ENCODE measurements around the gene SENP6. TPM values are rescaled to one million over a fixed set of nuclear protein-coding genes. Genes with fewer than 3 reads are reported as not detected.

Gene SENP6
- polyA plus RNA-seq, 1 donor (not counting 4 experiments of a cell fraction or from before 2014, with no cell fraction given): 41.1 TPM

DNA sequence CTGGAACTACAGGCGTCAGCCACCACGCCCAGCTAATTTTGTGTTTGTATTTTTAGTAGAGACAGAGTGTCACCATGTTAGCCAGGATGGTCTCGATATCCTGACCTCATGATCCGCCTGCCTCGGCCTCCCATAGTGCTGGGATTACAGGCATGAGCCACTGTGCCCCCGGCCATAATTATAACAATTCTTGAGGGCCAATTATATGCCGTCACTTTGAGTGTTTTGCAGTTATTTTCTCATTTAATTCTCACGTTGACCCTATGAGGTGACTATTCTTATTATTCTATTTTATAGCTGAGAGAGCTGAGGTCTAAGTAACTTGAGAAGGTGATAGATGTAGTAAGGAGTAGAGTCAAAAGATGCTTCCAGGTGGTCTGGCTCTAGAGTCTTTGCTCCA, 160.4 kb downstream of the SENP6 start:
- TF ChIP-seq EZH2 (IDR thresholded peaks at IDR 0.05; ENCODE audit: low read length): no peak
- TF ChIP-seq, protein P1, sequence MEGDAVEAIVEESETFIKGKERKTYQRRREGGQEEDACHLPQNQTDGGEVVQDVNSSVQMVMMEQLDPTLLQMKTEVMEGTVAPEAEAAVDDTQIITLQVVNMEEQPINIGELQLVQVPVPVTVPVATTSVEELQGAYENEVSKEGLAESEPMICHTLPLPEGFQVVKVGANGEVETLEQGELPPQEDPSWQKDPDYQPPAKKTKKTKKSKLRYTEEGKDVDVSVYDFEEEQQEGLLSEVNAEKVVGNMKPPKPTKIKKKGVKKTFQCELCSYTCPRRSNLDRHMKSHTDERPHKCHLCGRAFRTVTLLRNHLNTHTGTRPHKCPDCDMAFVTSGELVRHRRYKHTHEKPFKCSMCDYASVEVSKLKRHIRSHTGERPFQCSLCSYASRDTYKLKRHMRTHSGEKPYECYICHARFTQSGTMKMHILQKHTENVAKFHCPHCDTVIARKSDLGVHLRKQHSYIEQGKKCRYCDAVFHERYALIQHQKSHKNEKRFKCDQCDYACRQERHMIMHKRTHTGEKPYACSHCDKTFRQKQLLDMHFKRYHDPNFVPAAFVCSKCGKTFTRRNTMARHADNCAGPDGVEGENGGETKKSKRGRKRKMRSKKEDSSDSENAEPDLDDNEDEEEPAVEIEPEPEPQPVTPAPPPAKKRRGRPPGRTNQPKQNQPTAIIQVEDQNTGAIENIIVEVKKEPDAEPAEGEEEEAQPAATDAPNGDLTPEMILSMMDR (optimal IDR thresholded peaks at IDR 0.05 in 1 of 3, IDR thresholded peaks at IDR 0.05 in 1 of 3, conservative IDR thresholded peaks at IDR 0.05 in 1 of 3; ENCODE audit: extremely low read depth in 1 of 3, insufficient read depth in 2 of 3, low read length in 3 of 3): no peak
- Histone ChIP-seq H2AFZ (ENCODE audit: control insufficient read depth, low read length) (no peak overlapping the region), H3K79me2 (ENCODE audit: control insufficient read depth, insufficient read depth, low read length) (peaks cover 49% of the 10 kb centered on the region), H3K9me1 (ENCODE audit: control insufficient read depth, extremely low read depth, insufficient read depth, low read length) (no peaks in the 10 kb centered on the region), H3K4me3 (ENCODE audit: control insufficient read depth in 2 of 3, extremely low read depth in 1 of 3, insufficient read depth in 2 of 3, low read depth in 1 of 3, low read length in 3 of 3) (no peak overlapping the region), H3K27ac (ENCODE audit: control insufficient read depth, insufficient read depth, low read length) (no peak overlapping the region), H3K4me1 (ENCODE audit: control insufficient read depth, extremely low read depth, insufficient read depth, low read length) (no peaks in the 10 kb centered on the region), H3K4me2 (ENCODE audit: control insufficient read depth, extremely low read depth, insufficient read depth, low read depth, low read length) (no peak overlapping the region), H3K9me3 (ENCODE audit: control insufficient read depth, low read depth, low read length) (no peaks in the 10 kb centered on the region), H3K36me3 (ENCODE audit: control insufficient read depth in 2 of 2, extremely low read depth in 1 of 2, insufficient read depth in 2 of 2, low read length in 2 of 2) (peaks cover 0 to 3% of the 10 kb centered on the region in 2 experiments), H3K9ac (ENCODE audit: control insufficient read depth, extremely low read depth, insufficient read depth, low read length) (no peak overlapping the region), H3K27me3 (ENCODE audit: control insufficient read depth, extremely low read depth, insufficient read depth, low read length) (no peaks in the 10 kb centered on the region), H4K20me1 (ENCODE audit: control insufficient read depth, extremely low read depth, insufficient read depth, low read length) (no peaks in the 10 kb centered on the region)
- dilution Hi-C loops (cut with MboI; ENCODE audit: extremely low pct_ligation_motif_present, low sequenced_read_pairs): no loop called here
- FAIRE-seq (no peak), DNase-seq (ENCODE audit: low read depth, low spot score) (no peak)

DNA sequence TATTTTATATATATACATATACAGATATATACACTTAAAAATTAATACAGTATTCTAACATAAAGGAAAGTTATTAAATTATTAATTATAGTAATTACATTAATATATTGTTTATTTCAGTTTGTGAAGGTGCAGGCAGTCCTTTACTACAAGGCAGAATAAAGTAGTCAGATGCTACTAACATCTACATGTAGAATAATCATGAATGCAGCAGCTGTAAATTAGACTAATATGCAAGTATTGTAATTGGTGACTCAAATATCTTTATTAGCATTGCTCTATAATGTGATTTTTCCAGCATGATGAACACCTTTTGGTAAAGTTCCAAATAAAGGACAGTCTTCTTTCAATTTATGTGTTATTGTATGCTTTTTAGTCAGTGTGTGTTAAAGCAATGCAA, 164.7 kb downstream of the SENP6 start:
- Histone ChIP-seq H3K79me2 (ENCODE audit: control insufficient read depth, insufficient read depth, low read length) (peaks cover 36% of the 10 kb centered on the region), H3K4me1 (ENCODE audit: control insufficient read depth, extremely low read depth, insufficient read depth, low read length) (no peaks in the 10 kb centered on the region), H3K9me3 (ENCODE audit: control insufficient read depth, low read depth, low read length) (no peaks in the 10 kb centered on the region), H3K27me3 (ENCODE audit: control insufficient read depth, extremely low read depth, insufficient read depth, low read length) (no peaks in the 10 kb centered on the region), H3K36me3 (ENCODE audit: control insufficient read depth in 2 of 2, extremely low read depth in 1 of 2, insufficient read depth in 2 of 2, low read length in 2 of 2) (peaks cover 0 to 3% of the 10 kb centered on the region in 2 experiments), H3K27ac (ENCODE audit: control insufficient read depth, insufficient read depth, low read length) (no peak overlapping the region), H3K9me1 (ENCODE audit: control insufficient read depth, extremely low read depth, insufficient read depth, low read length) (no peaks in the 10 kb centered on the region), H4K20me1 (ENCODE audit: control insufficient read depth, extremely low read depth, insufficient read depth, low read length) (no peaks in the 10 kb centered on the region), H2AFZ (ENCODE audit: control insufficient read depth, low read length) (no peak overlapping the region), H3K4me2 (ENCODE audit: control insufficient read depth, extremely low read depth, insufficient read depth, low read depth, low read length) (no peak overlapping the region), H3K9ac (ENCODE audit: control insufficient read depth, extremely low read depth, insufficient read depth, low read length) (no peak overlapping the region), H3K4me3 (ENCODE audit: control insufficient read depth in 2 of 3, extremely low read depth in 1 of 3, insufficient read depth in 2 of 3, low read depth in 1 of 3, low read length in 3 of 3) (no peak overlapping the region)
- FAIRE-seq (no peak), DNase-seq (ENCODE audit: low read depth, low spot score) (no peak)
- TF ChIP-seq EZH2 (IDR thresholded peaks at IDR 0.05; ENCODE audit: low read length): no peak
- TF ChIP-seq, protein P1 (optimal IDR thresholded peaks at IDR 0.05 in 1 of 3, IDR thresholded peaks at IDR 0.05 in 1 of 3, conservative IDR thresholded peaks at IDR 0.05 in 1 of 3; ENCODE audit: extremely low read depth in 1 of 3, insufficient read depth in 2 of 3, low read length in 3 of 3): no peak
- dilution Hi-C loops (cut with MboI; ENCODE audit: extremely low pct_ligation_motif_present, low sequenced_read_pairs): no loop called here

Small RNA genes within 50 kb of the gene (small RNA-seq; reads per million reads assigned to genes)
- gene RNU6-1016P (ENCODE audit: insufficient read length in 3 of 3, low read depth in 3 of 3, low replicate concordance in 1 of 3): 0 reads per million in 3 experiments
- 0 to 0.07 (median 0) reads per million in 3 experiments for gene RNU6-1338P (ENCODE audit: insufficient read length in 3 of 3, low read depth in 3 of 3, low replicate concordance in 1 of 3)
- gene RNU6-155P (ENCODE audit: insufficient read length in 3 of 3, low read depth in 3 of 3, low replicate concordance in 1 of 3): 0 reads per million in 3 experiments

Other genes starting within 250 kb of the SENP6 start
- 0.01 TPM in 1 of 3 replicates, not detected in the others for gene FILIP1, start 108.1 kb upstream of the SENP6 start, polyA plus RNA-seq
- 16.2 to 24.5 TPM (median 20.5 TPM) in 3 replicates for gene MYO6, start 147.4 kb downstream of the SENP6 start, polyA plus RNA-seq

Data from keratinocyte (primary cell).